GM21528 (cell line): Measurements from ENCODE around the gene RHBDL1.

Source experiments
- ATAC-seq: cut with Tn5 transposase; IDR thresholded peaks from one replicate; pipeline ENCODE4 v1.9.1; 2021; ENCODE audit warnings: mild to moderate bottlenecking, moderate library complexity; ENCODE audit not compliant: unreplicated experiment, low FRiP score

The RHBDL1 gene

GRCh38 chr16:674968-675883 is at the start of gene RHBDL1:
Gene RHBDL1, plus strand, starts transcription at chr16:675671. Its CDS starts 120 bp downstream, at chr16:675791.
- ATAC-seq: no peak

DNA sequence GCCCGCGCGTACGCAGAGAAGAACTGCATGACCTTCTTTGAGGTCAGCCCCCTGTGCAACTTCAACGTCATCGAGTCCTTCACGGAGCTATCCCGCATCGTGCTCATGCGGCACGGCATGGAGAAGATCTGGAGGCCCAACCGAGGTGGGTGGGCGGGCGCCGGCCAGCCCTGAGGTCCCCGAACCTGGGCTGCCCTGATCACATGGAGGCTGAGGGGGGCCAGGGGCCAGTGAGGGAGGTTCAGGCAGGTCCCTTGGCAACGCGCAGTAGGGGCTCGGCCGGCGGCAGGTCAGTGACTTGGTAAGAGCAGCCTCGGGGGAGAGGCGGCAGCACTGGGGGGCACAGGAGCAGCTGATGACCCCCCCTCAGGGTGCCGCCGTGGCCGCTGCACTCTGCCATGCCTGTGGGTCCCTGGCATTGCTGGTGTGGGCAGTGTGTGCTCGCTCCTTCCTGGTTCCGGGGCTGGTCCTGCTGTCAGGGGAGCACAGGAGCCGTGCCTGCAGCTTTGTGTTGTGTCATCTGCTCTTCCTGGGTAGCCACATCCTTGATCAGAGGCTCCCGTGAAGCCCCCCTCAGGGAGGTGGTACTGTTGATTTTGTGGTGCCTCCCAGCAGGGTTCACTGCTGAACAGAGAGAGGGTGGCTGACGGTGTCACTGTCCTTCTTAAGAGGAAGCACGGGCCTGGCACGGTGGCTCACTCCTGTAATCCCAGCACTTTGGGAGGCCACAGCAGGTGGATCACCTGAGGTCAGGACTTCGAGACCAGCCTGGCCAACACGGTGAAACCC is 49.3 kb upstream of the RHBDL1 start:
- ATAC-seq: no peak

- no peak for ATAC-seq
Measured at GRCh38 chr16:626787-627453, 48.6 kb upstream of the RHBDL1 start.

GRCh38 chr16:627454-628239 is 47.8 kb upstream of the RHBDL1 start:
- ATAC-seq: no peak

DNA sequence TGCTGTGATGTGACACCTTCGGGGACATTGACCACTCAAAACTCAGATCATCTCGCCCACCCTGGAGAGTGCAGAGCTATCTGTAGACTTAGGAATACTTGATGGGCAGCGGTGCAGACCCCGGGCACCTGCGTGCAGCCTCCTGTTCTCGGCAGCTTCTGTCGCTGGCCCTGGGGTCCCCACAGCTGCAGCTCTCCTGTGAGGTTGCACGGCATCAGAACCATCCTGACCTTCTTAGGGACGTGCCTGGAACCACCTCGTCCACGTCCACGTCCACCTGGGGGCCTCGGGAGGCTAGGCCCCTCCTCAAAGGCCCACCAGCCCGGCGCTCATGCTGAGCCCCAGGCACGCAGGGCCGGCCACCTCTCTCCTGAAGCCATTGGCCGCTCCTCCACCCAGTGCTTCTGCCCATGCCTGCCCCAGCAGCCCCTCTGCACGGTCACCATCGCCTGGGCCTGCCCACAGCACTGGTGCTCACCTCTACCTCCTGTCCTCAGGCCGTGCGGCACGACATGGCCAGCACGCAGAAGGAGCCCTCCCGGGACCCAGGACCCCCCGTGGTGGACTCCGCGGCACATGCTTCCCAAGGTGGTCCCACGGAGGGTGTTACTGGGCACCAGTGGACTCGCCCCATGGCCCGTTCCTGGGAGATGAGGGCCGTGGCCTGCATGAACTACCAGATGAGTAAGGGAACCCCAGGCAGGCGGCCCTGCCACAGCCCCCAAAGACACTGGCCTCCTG is 47.0 kb upstream of the RHBDL1 start:
- ATAC-seq: no peak

DNA sequence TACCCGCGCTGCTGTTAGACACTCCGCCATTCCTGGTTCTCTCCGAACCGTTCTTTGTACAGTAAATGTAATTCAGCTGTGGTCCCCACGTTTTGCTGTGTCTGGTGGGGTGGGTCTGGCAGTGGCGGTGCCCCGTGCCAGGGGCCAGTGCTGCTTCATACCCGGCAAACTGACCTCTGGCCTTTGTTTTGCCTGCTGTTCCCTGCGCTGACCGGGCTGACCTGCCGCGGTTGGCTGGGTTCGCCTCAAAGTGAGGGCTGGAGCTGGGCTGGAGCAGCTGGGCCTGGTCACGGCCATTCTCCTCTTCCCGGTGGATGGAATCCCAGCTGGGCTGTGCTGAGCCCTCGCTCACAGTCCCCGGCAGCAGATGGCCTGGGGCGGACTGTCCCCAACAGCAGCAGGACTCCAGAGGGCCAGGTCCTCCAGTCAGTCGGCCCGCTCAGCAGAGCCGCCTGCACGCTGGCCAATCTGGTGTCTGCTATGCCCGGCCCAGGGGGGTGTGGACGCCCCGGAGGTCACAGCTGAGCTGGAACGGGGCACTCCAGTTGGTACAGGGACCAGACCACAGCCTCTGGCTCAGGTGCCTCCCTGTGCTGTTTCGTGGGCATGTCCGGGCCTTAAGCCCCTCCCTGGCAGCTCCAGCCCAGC is 46.2 kb upstream of the RHBDL1 start:
- no peak for ATAC-seq

DNA sequence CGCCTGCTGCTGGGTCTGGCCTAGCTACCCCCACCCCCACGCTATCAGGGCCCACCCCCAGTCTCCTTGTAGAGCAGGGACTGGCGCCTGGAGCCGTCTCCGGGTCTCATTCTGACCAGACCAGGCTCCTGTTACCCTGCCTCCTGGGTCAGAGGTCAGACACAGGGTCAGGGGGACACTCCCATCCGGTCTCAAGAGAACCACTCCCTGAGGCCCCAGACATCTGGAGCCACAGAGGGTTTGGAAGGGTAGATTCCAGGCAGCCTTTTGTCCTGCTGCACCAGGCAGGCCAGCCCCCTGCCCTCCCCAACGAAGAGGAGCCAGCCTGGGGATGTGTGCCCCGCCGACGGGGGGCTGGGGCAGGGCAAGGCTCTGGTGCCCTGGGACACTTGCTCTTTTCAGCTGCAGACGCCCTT is 45.6 kb upstream of the RHBDL1 start:
- no peak for ATAC-seq

GRCh38 chr16:630249-630814 is 45.1 kb upstream of the RHBDL1 start:
- ATAC-seq: no peak

- no peak for ATAC-seq
Measured at GRCh38 chr16:630815-631405, 44.6 kb upstream of the RHBDL1 start, which contains the start of gene WFIKKN1. Gene WFIKKN1, plus strand, starts transcription at chr16:630985. Its CDS starts 269 bp downstream, at chr16:631254.

GRCh38 chr16:631808-632358 is 43.6 kb upstream of the RHBDL1 start:
- no peak for ATAC-seq

DNA sequence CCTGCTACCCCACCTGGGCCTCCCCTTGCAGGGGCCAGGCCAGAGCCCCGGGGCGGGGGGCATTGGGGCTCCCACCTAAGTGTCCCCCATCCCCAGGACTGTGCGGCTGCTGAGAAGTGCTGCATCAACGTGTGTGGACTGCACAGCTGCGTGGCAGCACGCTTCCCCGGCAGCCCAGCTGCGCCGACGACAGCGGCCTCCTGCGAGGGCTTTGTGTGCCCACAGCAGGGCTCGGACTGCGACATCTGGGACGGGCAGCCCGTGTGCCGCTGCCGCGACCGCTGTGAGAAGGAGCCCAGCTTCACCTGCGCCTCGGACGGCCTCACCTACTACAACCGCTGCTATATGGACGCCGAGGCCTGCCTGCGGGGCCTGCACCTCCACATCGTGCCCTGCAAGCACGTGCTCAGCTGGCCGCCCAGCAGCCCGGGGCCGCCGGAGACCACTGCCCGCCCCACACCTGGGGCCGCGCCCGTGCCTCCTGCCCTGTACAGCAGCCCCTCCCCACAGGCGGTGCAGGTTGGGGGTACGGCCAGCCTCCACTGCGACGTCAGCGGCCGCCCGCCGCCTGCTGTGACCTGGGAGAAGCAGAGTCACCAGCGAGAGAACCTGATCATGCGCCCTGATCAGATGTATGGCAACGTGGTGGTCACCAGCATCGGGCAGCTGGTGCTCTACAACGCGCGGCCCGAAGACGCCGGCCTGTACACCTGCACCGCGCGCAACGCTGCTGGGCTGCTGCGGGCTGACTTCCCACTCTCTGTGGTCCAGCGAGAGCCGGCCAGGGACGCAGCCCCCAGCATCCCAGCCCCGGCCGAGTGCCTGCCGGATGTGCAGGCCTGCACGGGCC is 42.8 kb upstream of the RHBDL1 start:
- ATAC-seq: no peak

DNA sequence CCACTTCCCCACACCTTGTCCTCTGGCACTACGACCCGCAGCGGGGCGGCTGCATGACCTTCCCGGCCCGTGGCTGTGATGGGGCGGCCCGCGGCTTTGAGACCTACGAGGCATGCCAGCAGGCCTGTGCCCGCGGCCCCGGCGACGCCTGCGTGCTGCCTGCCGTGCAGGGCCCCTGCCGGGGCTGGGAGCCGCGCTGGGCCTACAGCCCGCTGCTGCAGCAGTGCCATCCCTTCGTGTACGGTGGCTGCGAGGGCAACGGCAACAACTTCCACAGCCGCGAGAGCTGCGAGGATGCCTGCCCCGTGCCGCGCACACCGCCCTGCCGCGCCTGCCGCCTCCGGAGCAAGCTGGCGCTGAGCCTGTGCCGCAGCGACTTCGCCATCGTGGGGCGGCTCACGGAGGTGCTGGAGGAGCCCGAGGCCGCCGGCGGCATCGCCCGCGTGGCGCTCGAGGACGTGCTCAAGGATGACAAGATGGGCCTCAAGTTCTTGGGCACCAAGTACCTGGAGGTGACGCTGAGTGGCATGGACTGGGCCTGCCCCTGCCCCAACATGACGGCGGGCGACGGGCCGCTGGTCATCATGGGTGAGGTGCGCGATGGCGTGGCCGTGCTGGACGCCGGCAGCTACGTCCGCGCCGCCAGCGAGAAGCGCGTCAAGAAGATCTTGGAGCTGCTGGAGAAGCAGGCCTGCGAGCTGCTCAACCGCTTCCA is 42.0 kb upstream of the RHBDL1 start:
- ATAC-seq: no peak

DNA sequence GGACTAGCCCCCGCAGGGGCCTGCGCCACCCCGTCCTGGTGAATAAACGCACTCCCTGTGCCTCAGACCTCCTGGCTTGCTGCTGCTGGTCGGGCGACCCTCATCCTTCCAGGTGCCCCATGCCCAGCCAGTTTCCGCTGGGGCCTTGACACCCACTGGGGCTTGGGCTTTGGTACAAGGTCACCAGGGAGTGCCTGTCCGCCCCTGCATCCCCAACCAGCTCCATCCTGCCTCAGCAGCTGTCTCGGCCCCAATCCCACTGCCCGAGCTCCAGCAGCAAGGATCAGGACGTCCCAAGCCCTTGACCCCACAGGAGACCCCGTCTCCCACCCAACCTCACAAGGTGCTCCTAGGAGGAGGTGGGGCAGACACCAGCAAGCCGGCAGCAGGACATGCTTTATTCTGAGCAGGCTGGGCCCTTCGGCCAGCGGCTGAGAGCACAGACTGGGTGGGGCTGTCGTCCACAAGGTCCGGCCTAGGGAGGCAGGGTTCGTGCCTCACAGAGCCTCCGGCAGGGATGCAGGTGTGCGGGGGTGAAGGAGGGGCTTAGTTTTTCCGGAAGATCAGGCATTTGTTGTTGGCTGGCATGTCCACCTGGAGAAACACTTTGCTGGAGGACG is 41.3 kb upstream of the RHBDL1 start:
- no peak for ATAC-seq

- no peak for ATAC-seq
Measured at GRCh38 chr16:634996-635395, 40.5 kb upstream of the RHBDL1 start.

GRCh38 chr16:635573-636205 is 39.8 kb upstream of the RHBDL1 start:
- ATAC-seq: peak; percentile 1
